Activated naive CD4-positive, alpha-beta T cell treated with anti-CD3 and anti-CD28 coated beads, Interleukin-2, amount 10 ng/mL, durations not matched to agents 7 days and 5 days (primary cell): ENCODE results near the gene SIX3.

Experiments
- CTCF ChIA-PET: fragments of 350-600 bp; sonication (Branson Sonifier 250); formaldehyde crosslinking; loops from one replicate; lab custom pipeline; 2021; ENCODE audit warnings: antibody characterized with exemption; lab: Charles Lee
- DNase-seq: peaks from one replicate; pipeline ENCODE4 v3.0.0-alpha.2; 2020
- H3K27ac Mint-ChIP-seq: one replicate; pipeline ENCODE4 v1.8.0; 2021; ENCODE audit warnings: mild to moderate bottlenecking, moderate library complexity, mixed read lengths
- H3K27me3 Mint-ChIP-seq: one replicate; pipeline ENCODE4 v1.8.0; 2021; ENCODE audit warnings: mild to moderate bottlenecking, mixed read lengths
- H3K36me3 Mint-ChIP-seq: one replicate; pipeline ENCODE4 v1.8.0; 2021; ENCODE audit warnings: mixed read lengths
- H3K4me1 Mint-ChIP-seq: one replicate; pipeline ENCODE4 v1.8.0; 2021; ENCODE audit warnings: mixed read lengths
- H3K4me3 Mint-ChIP-seq: one replicate; pipeline ENCODE4 v1.8.0; 2021; ENCODE audit warnings: mild to moderate bottlenecking, moderate library complexity, mixed read lengths
- H3K9me3 Mint-ChIP-seq: one replicate; pipeline ENCODE4 v1.8.0; 2021; ENCODE audit warnings: mixed read lengths

Gene SIX3

DNA sequence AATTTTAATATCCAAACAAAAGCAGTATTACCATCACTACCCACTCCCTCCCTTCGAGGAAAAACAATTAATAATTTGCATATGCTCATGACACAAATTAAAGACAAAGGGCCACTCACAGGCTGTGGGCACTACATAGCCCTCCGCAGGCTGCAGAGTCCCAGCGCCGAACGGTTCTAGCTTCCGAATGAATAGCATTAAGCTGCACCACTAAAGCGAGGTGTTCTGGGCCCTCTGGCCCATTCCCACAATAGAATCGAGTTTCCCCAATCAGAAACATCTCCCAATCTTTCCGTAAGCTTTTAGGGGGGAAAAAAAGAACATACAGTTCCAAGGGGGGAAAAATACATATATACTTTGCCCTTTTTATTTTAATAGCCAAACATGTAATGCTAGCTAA, 14.5 kb upstream of the SIX3 start:
- H3K27me3 Mint-ChIP-seq = peaks cover 88% of the 10 kb centered on the region
- H3K36me3 Mint-ChIP-seq = no peaks in the 10 kb centered on the region
- no peak for DNase-seq
- H3K9me3 Mint-ChIP-seq = no peaks in the 10 kb centered on the region
- CTCF ChIA-PET = interaction anchor here (1.2 to 1.7 kb wide), 4 partner anchors 28 to 448 kb away, joined by 3 to 8 read pairs (median 4); no protein-coding TSS in a partner anchor
- peaks cover 15% of the 10 kb centered on the region for H3K4me1 Mint-ChIP-seq
- H3K4me3 Mint-ChIP-seq = no peak overlapping the region
- H3K27ac Mint-ChIP-seq = no peak overlapping the region

GRCh38 chr2:44927985-44928482, 13.5 kb upstream of the SIX3 start:
- Mint-ChIP-seq H3K36me3 (no peaks in the 10 kb centered on the region), H3K27me3 (peaks cover 89% of the 10 kb centered on the region), H3K4me1 (peaks cover 15% of the 10 kb centered on the region), H3K4me3 (no peak overlapping the region), H3K27ac (peak overlapping the region; percentile 14), H3K9me3 (no peaks in the 10 kb centered on the region)
- no peak for DNase-seq
- CTCF ChIA-PET = interaction anchor here (1.4 to 1.7 kb wide), 3 partner anchors 27 to 449 kb away, joined by 4 to 8 read pairs (median 5); no protein-coding TSS in a partner anchor

GRCh38 chr2:44928483-44929158, 12.9 kb upstream of the SIX3 start:
- Mint-ChIP-seq H3K27me3 (peaks cover 89% of the 10 kb centered on the region), H3K27ac (peak overlapping the region; percentile 4)

DNA sequence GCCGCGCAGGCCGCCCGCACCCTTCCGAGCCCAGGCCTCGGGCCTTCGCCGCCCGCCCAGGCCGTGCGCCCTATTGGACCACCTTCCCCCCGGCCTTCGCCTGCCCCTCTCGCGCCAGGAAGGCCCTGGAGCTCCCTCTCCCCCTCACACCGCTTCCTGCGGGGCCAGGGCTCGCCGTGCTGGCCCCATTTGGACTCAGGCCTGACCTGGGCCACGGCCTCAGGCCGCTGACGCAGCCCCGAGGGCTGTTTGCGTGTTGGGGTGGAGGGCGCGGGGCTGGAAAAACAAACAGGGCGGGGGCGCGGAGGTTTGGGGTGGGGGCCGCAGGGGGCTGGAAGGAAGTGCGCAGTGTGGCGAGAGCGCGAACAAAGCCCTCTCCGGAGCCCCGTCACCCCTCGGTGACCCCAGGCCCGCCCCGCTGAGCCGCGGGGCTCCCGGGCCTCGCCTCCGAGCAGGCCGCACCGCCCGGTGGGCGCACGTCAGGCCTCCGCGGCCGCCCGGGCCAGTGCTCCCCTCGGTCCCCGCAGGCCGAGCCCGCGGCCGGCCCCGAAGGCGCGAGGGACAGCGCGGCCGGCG, 12.3 kb upstream of the SIX3 start:
- no peak overlapping the region for H3K27ac Mint-ChIP-seq
- DNase-seq = no peak
- CTCF ChIA-PET = interaction anchor here (0.6 kb wide), 1 partner anchor 449 kb away, joined by 3 read pairs; no protein-coding TSS in a partner anchor
- H3K9me3 Mint-ChIP-seq = no peaks in the 10 kb centered on the region
- H3K27me3 Mint-ChIP-seq = peaks cover 89% of the 10 kb centered on the region
- H3K4me3 Mint-ChIP-seq = no peak overlapping the region
- peaks cover 15% of the 10 kb centered on the region for H3K4me1 Mint-ChIP-seq
- H3K36me3 Mint-ChIP-seq = no peaks in the 10 kb centered on the region

More at GRCh38 chr2:44928483-44929158, 12.9 kb upstream of the SIX3 start:
- Mint-ChIP-seq H3K9me3 (no peaks in the 10 kb centered on the region), H3K36me3 (no peaks in the 10 kb centered on the region), H3K4me3 (no peak overlapping the region), H3K4me1 (peaks cover 15% of the 10 kb centered on the region)
- DNase-seq = no peak
- CTCF ChIA-PET = interaction anchor here (0.6 to 1.7 kb wide), 3 partner anchors 26 to 449 kb away, joined by 3 to 8 read pairs (median 5); no protein-coding TSS in a partner anchor

DNA sequence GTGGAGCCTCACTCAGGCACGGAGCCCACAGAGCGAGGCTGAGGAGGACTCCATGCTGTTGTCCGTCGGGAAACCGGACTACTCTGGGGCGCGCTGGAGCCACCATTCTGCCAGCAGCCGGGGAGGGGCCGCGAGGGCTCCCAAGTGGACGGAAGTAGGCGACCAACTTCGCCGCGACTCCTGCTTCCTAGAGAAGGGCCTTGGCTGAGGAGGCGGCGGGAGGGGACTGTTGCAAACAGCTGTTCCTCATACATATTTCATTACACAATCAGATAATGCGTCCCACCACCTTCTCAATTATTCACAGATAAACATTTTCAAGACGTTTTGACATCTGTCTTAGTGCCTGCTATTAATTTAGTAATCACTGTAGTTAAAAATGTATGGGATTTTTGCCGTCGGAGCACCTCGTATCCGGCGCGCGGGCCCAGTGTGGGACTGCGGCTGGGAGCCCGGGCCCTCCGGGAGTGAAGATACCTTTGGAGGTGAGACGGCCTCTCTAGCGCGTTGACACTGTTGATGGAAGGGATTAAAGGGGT, 11.7 kb upstream of the SIX3 start:
- H3K4me3 Mint-ChIP-seq = no peak overlapping the region
- CTCF ChIA-PET = interaction anchor here (0.8 kb wide), 1 partner anchor 83 kb away, joined by 3 read pairs; no protein-coding TSS in a partner anchor
- H3K9me3 Mint-ChIP-seq = no peaks in the 10 kb centered on the region
- peak overlapping the region; percentile 64 for H3K27ac Mint-ChIP-seq
- peaks cover 15% of the 10 kb centered on the region for H3K4me1 Mint-ChIP-seq
- H3K27me3 Mint-ChIP-seq = peaks cover 93% of the 10 kb centered on the region
- DNase-seq = no peak
- H3K36me3 Mint-ChIP-seq = no peaks in the 10 kb centered on the region

DNA sequence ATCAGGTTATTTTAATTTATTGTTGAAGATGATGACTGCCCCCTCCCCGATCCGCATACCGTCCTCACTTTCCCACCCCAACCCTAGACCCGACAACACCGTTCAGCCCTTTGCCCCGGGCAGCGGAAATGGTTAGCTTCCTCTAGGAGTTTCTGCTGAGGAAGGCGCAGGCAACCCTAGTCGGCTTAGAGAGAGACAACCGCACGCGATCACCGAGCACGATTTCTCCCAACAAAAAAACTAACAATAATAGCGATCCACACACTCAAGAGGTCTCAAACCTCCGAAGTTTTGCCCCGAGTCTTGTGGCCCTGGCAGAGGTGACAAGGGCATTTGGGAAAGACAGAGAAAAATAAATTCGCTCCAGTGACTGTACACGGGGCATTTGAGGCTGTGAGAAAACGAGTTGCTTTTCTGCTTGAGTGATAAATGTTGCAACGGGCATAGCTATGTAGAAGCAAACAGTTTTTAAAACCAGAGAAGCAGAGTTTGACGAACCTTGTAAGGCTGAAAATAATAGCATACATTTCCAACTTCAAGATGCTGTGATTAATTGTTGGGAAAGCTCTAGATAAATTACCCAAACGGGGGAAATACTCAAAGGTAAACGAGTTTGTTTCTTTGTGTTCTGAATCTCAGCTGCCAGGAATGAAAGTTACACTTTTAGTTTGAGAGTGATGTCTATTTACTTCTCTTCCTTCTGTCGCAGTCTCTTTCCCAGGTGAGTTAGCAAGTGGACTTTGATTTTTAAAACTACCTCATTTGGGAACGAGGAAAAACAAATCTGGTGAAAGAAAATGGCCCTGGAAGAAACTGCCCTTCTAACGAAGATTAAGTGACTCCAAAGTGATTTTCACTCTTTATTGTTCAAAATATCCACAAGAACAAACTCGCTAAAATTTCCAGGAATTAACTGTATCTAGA, 11.0 kb upstream of the SIX3 start:
- H3K27ac Mint-ChIP-seq = peak overlapping the region; percentile 60

DNA sequence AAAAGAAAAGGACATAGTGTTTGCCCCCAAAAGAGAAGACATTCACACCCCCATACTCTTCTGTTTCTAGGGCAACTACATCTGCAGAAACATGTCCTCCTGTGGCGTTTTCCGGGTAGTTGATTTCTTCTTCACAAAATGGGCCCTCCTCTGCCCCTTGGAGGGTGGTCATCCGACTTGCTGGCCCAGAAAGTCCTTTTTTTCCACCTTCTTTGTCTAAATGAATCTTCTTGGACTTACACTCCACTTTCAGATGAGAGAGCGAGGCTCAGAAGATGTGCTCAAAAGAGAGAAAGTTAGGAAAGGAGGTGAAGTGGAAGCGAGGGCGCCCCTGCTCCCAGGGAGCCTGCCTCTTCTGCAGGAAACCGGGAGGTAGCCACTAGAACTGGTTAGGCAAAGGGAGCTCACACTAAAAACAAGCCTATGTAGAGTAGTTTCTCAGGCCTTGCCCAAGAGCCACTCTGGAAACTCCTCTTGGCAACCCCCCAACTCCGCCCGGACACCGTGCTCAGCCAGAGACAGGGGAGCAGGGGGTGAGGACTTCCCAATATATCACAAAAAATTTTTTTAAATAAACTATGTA, 10.2 kb upstream of the SIX3 start:
- H3K36me3 Mint-ChIP-seq = no peaks in the 10 kb centered on the region
- peaks cover 15% of the 10 kb centered on the region for H3K4me1 Mint-ChIP-seq
- CTCF ChIA-PET = interaction anchor here (1.1 kb wide), 1 partner anchor 452 kb away, joined by 3 read pairs; no protein-coding TSS in a partner anchor
- H3K4me3 Mint-ChIP-seq = no peak overlapping the region
- no peaks in the 10 kb centered on the region for H3K9me3 Mint-ChIP-seq
- no peak overlapping the region for H3K27ac Mint-ChIP-seq
- DNase-seq = no peak
- H3K27me3 Mint-ChIP-seq = peaks cover 96% of the 10 kb centered on the region

More for the DNA sequence above, 11.0 kb upstream of the SIX3 start:
- no peak overlapping the region for H3K4me3 Mint-ChIP-seq
- peak; percentile 30 for DNase-seq
- H3K36me3 Mint-ChIP-seq = no peaks in the 10 kb centered on the region
- CTCF ChIA-PET = interaction anchor here (0.8 to 1.1 kb wide), 2 partner anchors 82 to 451 kb away, joined by 3 read pairs; no protein-coding TSS in a partner anchor
- peaks cover 96% of the 10 kb centered on the region for H3K27me3 Mint-ChIP-seq
- no peaks in the 10 kb centered on the region for H3K9me3 Mint-ChIP-seq
- peaks cover 15% of the 10 kb centered on the region for H3K4me1 Mint-ChIP-seq

DNA sequence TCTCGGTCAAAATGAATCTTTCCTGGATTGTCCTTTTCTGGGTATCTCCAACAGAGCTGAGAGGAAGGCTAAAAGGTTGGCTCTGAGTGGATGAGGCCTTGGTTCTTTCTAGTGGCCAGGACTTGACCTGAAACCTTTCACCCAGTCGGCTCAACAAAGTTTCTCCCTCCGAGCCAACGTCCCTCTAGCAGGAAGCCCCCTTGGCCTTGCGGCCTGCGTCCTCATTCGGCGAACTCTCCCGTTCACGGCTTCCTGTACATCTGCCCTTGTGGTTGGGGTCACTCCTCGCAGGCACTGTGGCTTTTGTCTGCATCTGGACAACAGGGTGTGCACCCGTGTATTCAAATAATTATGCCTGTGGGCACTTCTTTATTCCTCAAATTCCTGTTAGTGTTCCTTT, 9.4 kb upstream of the SIX3 start:
- Mint-ChIP-seq H3K27ac (no peak overlapping the region), H3K27me3 (peaks cover 96% of the 10 kb centered on the region), H3K9me3 (no peaks in the 10 kb centered on the region), H3K4me3 (no peak overlapping the region), H3K36me3 (no peaks in the 10 kb centered on the region), H3K4me1 (peaks cover 15% of the 10 kb centered on the region)
- CTCF ChIA-PET = interaction anchor here (0.6 kb wide), 1 partner anchor 437 kb away, joined by 3 read pairs; no protein-coding TSS in a partner anchor
- no peak for DNase-seq

GRCh38 chr2:44932564-44933392, 8.7 kb upstream of the SIX3 start:
- H3K4me1 Mint-ChIP-seq = peaks cover 15% of the 10 kb centered on the region
- no peak for DNase-seq
- H3K9me3 Mint-ChIP-seq = no peaks in the 10 kb centered on the region
- H3K36me3 Mint-ChIP-seq = no peaks in the 10 kb centered on the region
- CTCF ChIA-PET = interaction anchor here (0.6 kb wide), 1 partner anchor 436 kb away, joined by 3 read pairs; no protein-coding TSS in a partner anchor
- H3K4me3 Mint-ChIP-seq = no peak overlapping the region
- H3K27me3 Mint-ChIP-seq = peaks cover 100% of the 10 kb centered on the region
- no peak overlapping the region for H3K27ac Mint-ChIP-seq

DNA sequence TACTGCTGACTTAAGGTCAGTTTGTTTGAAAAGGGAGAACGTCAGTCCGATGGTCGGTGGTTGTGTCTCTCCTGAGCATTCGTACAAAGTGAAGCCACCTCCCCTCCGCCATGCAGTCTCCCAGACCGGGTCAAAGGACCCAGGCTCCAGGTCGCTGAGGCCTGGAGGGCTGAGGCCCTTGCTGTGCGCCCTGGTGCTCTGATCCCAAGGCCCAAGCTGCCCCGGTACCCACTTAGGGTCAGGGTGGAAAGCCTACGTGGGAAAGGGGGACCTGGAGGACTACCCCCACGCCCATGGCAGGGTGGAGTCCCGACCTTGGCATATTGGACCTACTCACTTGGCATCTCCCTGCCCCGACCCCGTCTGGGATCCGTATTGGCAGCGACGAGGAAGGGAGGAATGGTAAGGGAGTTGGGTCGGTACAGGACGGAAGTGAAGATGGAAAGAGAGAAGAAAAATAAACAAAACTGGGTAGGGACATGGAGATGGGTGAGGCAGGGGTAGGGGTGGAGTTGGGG, 8.0 kb upstream of the SIX3 start:
- Mint-ChIP-seq H3K27me3 (peaks cover 100% of the 10 kb centered on the region), H3K4me3 (no peak overlapping the region), H3K27ac (no peak overlapping the region), H3K36me3 (no peaks in the 10 kb centered on the region), H3K4me1 (peaks cover 15% of the 10 kb centered on the region), H3K9me3 (no peaks in the 10 kb centered on the region)
- CTCF ChIA-PET = no interaction called here
- no peak for DNase-seq

DNA sequence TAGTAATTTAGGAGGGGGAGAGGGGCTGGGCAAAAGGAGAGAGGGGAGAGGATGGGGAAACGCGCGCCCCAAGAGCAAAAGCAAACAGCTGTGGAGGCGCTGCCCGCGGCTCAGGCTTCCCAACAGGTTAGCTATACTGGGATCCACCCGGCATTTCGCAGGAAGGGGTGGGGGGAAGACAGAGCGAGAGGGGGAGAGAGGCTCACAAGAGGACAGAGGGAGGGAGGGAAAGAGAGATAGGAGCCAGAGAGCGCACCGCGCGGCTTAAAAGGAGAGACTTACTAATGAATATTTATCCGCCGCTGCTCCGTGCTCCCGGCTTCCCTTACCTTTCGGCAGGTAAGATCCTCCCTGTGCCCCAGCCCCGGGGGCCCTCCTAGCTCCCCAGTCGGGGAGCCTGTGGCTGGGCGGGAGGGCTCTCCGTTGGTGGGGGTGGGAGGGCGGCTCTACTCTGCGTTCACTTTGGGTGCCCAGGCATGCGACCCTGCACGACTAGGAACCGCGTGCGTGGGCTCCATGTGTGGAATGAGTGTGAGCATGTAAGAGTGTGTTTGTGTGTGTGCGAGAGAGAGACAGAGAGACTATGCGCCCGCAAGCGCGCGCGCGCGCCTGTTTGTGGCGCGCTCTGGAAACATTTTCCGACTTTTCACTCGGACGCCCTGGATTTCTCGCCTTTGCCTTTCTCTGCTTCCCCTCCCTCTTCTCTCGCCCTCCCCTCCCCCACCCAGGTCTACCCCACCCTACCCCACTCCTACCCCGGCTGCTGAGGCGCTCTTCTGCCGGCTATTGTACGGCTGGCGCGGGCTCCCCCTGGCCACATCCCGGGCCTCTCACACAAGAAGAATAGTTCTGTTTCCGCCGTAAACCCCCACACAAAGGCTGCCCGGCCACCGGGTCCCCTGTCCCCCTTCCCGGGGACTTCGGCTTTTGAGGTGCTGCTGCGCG, 7.2 kb upstream of the SIX3 start:
- Mint-ChIP-seq H3K36me3 (no peaks in the 10 kb centered on the region), H3K4me3 (no peak overlapping the region), H3K4me1 (peaks cover 15% of the 10 kb centered on the region), H3K9me3 (no peaks in the 10 kb centered on the region), H3K27me3 (peaks cover 100% of the 10 kb centered on the region), H3K27ac (no peak overlapping the region)
- no peak for DNase-seq
- CTCF ChIA-PET = no interaction called here
